GM06990 (cell line): ENCODE results near the gene BPIFA3.

Source experiments
- DNase-seq: peaks from one replicate; pipeline ENCODE4 v3.0.0-alpha.2; 2011; ENCODE audit not compliant: insufficient read length; ENCODE audit errors: extremely low read depth
- H3K27me3 ChIP-seq: replicated peaks from 2 replicates; pipeline ENCODE4 v1.6.0; 2011; ENCODE audit warnings: low read length; ENCODE audit not compliant: control insufficient read depth, insufficient read depth
- H3K36me3 ChIP-seq: 2 replicates; pipeline ENCODE4 v1.5.1; 2011; ENCODE audit warnings: low read length; ENCODE audit not compliant: control insufficient read depth, insufficient read depth
- H3K4me3 ChIP-seq: replicated peaks from 2 replicates; pipeline ENCODE4 v1.5.1; 2011; ENCODE audit warnings: low read depth, mild to moderate bottlenecking, control low read depth, low read length
- TF ChIP-seq, protein P1 (sequence below): IDR thresholded peaks from 2 replicates; pipeline ENCODE4 v1.5.1; 2011; ENCODE audit warnings: low read length, control low read depth, mild to moderate bottlenecking, inconsistent platforms; ENCODE audit not compliant: insufficient read depth, poor library complexity, severe bottlenecking

The BPIFA3 gene

DNA sequence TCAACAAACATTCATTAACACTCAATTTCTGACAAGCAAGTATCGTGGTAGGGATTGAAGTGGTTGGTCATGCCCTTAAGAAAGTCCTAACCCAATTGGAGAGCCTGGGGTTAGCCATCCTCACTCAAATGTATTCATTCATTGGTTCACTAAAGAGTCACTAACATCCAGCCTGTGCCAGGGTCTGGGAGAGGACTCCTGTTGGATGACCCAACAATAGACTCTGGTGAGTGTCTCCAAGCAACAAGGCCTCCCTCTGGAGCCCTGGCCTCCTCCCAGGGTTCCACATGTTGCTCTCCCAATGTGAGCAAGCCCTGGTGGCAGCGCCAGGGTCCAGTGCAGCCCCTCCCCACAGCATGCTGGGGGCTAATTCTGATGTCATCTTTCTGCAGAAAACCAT, at the start of gene BPIFA3:
Gene BPIFA3, plus strand, starts transcription at position 301 of the 400 bp plus-strand sequence. CDS start 185 bp downstream, outside the sequence.
- H3K4me3 ChIP-seq: no peak within 1 kb of the TSS
- H3K27me3 ChIP-seq: peaks cover 1% of the 10 kb centered on the region; the same call in 1 of the 2 replicates
- DNase-seq: no peak
- TF ChIP-seq, protein P1, sequence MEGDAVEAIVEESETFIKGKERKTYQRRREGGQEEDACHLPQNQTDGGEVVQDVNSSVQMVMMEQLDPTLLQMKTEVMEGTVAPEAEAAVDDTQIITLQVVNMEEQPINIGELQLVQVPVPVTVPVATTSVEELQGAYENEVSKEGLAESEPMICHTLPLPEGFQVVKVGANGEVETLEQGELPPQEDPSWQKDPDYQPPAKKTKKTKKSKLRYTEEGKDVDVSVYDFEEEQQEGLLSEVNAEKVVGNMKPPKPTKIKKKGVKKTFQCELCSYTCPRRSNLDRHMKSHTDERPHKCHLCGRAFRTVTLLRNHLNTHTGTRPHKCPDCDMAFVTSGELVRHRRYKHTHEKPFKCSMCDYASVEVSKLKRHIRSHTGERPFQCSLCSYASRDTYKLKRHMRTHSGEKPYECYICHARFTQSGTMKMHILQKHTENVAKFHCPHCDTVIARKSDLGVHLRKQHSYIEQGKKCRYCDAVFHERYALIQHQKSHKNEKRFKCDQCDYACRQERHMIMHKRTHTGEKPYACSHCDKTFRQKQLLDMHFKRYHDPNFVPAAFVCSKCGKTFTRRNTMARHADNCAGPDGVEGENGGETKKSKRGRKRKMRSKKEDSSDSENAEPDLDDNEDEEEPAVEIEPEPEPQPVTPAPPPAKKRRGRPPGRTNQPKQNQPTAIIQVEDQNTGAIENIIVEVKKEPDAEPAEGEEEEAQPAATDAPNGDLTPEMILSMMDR: no peak
- no peaks in the 10 kb centered on the region for H3K36me3 ChIP-seq

DNA sequence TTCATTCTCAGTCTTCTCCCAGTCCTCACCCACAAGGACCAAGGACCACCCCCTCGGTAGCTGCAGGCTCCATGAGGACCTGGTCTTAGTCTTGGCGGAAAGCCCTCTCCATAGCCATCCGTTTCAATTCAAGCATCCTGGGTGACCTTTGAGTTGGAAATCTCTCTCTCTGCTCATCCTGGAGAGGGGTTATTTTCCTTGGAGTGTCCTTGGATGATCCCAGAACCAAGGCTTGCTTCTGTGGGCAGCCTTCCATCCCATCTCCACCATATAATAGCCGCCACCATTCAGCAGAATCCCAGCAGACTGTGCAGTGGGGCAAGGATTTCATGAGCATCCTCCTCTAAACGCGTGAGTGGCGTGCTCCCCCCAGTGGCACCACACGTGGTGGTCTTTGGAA, 49.3 kb upstream of the BPIFA3 start, which contains the start of gene BPIFA2:
Gene BPIFA2, plus strand, starts transcription at position 301 of the 400 bp plus-strand sequence. CDS start 987 bp downstream, outside the sequence.
- Histone ChIP-seq H3K27me3 (no peaks in the 10 kb centered on the region; the same call in none of the 2 replicates), H3K4me3 (no peak within 1 kb of the TSS), H3K36me3 (no peaks in the 10 kb centered on the region)
- TF ChIP-seq, protein P1: no peak
- no peak for DNase-seq

DNA sequence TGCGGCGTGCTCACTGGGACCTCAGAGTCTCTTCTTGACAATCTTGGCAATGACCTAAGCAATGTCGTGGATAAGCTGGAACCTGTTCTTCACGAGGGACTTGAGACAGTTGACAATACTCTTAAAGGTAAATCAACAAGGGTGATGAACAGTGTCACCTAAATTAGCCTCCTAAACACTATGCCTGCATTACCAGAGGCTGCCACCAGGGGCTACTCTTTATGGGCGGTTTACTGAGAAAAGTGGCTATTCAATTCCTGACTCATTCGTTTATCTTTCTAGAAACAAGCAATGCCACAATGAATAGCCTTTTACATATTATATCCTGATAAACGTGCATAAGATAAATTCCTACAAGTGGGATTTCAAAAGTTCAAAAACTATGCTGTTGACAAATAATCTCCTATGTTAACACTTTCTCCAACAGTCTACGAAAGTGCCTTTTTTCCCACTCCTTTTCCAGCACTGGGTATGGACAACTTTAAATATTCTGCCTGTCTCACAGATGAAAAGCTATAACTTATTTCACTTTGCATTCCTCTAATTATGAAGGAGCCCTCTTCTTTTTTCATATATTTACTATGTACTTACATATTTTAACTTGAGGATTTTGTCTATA, 47.9 kb upstream of the BPIFA3 start:
- H3K4me3 ChIP-seq: no peak overlapping the region
- TF ChIP-seq, protein P1: peak; percentile 42
- DNase-seq: no peak

DNA sequence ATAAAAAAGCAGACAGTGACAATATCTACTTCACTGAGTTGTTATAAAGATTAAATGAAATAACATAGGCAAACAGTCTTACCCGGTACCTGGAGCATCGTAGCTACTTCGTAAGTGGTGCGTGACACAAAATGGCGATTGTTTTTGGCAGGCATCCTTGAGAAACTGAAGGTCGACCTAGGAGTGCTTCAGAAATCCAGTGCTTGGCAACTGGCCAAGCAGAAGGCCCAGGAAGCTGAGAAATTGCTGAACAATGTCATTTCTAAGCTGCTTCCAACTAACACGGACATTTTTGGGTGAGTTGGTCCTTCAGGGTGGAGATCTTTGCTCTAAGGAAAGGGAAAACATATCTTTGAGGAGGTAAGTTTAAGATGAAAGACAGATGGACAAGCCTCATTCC, 44.4 kb upstream of the BPIFA3 start:
- Histone ChIP-seq H3K4me3 (no peak overlapping the region), H3K27me3 (no peaks in the 10 kb centered on the region), H3K36me3 (no peaks in the 10 kb centered on the region)
- DNase-seq: no peak
- TF ChIP-seq, protein P1: no peak

More for the DNA sequence above, 47.9 kb upstream of the BPIFA3 start:
- no peaks in the 10 kb centered on the region; the same call in 1 of the 2 replicates for H3K27me3 ChIP-seq
- H3K36me3 ChIP-seq: no peaks in the 10 kb centered on the region

DNA sequence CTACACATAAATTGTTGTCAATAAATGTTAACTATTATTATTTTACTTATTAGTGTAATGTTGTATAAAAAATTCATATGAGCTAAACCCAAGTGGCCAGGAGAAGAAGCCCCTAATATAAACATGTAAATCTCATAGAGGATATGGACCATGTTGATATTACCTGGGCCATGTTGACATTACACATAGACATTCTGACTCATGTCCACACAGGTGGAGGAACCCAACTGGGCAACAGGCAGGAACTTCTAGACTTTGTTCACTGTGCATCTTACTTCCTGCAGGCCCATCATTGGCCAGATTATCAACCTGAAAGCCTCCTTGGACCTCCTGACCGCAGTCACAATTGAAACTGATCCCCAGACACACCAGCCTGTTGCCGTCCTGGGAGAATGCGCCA, 42.0 kb upstream of the BPIFA3 start:
- TF ChIP-seq, protein P1: no peak
- Histone ChIP-seq H3K27me3 (no peaks in the 10 kb centered on the region), H3K36me3 (no peaks in the 10 kb centered on the region), H3K4me3 (no peak overlapping the region)
- no peak for DNase-seq
